Mesenchymal stem cell (in vitro differentiated cells and primary cell): Measurements from ENCODE around the gene ANGPTL8.

Experiments
- DNase-seq: peaks from one replicate; pipeline ENCODE4 v3.0.0-alpha.2; 2013
- H2AFZ ChIP-seq: one replicate; pipeline ENCODE4 v1.6.1; 2013; ENCODE audit warnings: low read depth, mild to moderate bottlenecking, control low read depth, inconsistent platforms, low read length, moderate library complexity
- H2AK5ac ChIP-seq: 2 replicates; pipeline ENCODE4 v1.6.1; 2013; ENCODE audit warnings: low read length, moderate library complexity, mild to moderate bottlenecking, inconsistent platforms; ENCODE audit not compliant: severe bottlenecking
- H2BK120ac ChIP-seq: one replicate; pipeline ENCODE4 v1.6.1; 2013; ENCODE audit warnings: low read depth, mild to moderate bottlenecking, inconsistent platforms, low read length, moderate library complexity
- H2BK12ac ChIP-seq, 2 experiments: one replicate each; pipeline ENCODE4 v1.6.1; 2013; ENCODE audit warnings: inconsistent platforms in 2 of 2, low read length in 2 of 2, mild to moderate bottlenecking in 2 of 2, moderate library complexity in 2 of 2, control low read depth in 1 of 2
- H2BK15ac ChIP-seq: one replicate; pipeline ENCODE4 v1.6.1; 2013; ENCODE audit warnings: mild to moderate bottlenecking, low read depth, inconsistent platforms; ENCODE audit not compliant: poor library complexity, severe bottlenecking
- H2BK5ac ChIP-seq: 2 replicates; pipeline ENCODE4 v1.6.1; 2013; ENCODE audit warnings: low read depth, mild to moderate bottlenecking, low read length, control low read depth, inconsistent platforms; ENCODE audit not compliant: poor library complexity, severe bottlenecking
- H3K14ac ChIP-seq, 2 experiments: one replicate each; pipeline ENCODE4 v1.6.1; 2013; ENCODE audit warnings: inconsistent platforms in 2 of 2, low read length in 2 of 2, control low read depth in 1 of 2, mild to moderate bottlenecking in 1 of 2, moderate library complexity in 1 of 2
- H3K18ac ChIP-seq, 2 experiments: one replicate each; pipeline ENCODE4 v1.6.1; 2013; ENCODE audit warnings: inconsistent platforms in 2 of 2, low read length in 2 of 2, control low read depth in 1 of 2, low read depth in 1 of 2, mild to moderate bottlenecking in 1 of 2
- H3K23ac ChIP-seq, 2 experiments: one replicate each; pipeline ENCODE4 v1.6.1; 2013; ENCODE audit warnings: inconsistent platforms in 2 of 2, low read length in 2 of 2, mild to moderate bottlenecking in 2 of 2, moderate library complexity in 2 of 2, control low read depth in 1 of 2
- H3K27ac ChIP-seq: 2 replicates; pipeline ENCODE4 v1.5.1; 2013; ENCODE audit warnings: mild to moderate bottlenecking, moderate library complexity, low read length, control low read depth, inconsistent platforms; ENCODE audit not compliant: poor library complexity, severe bottlenecking
- H3K27me3 ChIP-seq, 2 experiments: 2 replicates each; pipeline versions ENCODE4 v1.6.1 to v1.7.0; 2013; ENCODE audit warnings: low read length in 2 of 2, mild to moderate bottlenecking in 2 of 2, moderate library complexity in 2 of 2, control low read depth in 1 of 2, inconsistent platforms in 1 of 2; ENCODE audit not compliant: control insufficient read depth in 1 of 2, insufficient read depth in 1 of 2
- H3K36me3 ChIP-seq, 2 experiments: 2 replicates each; pipeline versions ENCODE4 v1.6.1 to v1.7.0; 2013; ENCODE audit warnings: low read length in 2 of 2, control low read depth in 1 of 2, inconsistent platforms in 1 of 2, low read depth in 1 of 2, mild to moderate bottlenecking in 1 of 2; ENCODE audit not compliant: insufficient read depth in 2 of 2, control insufficient read depth in 1 of 2
- H3K4ac ChIP-seq, 2 experiments: one replicate each; pipeline ENCODE4 v1.6.1; 2013; ENCODE audit warnings: inconsistent platforms in 2 of 2, low read length in 2 of 2, mild to moderate bottlenecking in 2 of 2, moderate library complexity in 2 of 2, control low read depth in 1 of 2, low read depth in 1 of 2
- H3K4me1 ChIP-seq: 2 replicates; pipeline ENCODE4 v1.6.1; 2013; ENCODE audit warnings: low read depth, low read length, control low read depth; ENCODE audit not compliant: control insufficient read depth, insufficient read depth
- H3K4me2 ChIP-seq: 2 replicates; pipeline ENCODE4 v1.6.1; 2013; ENCODE audit warnings: low read length, mild to moderate bottlenecking, inconsistent platforms; ENCODE audit not compliant: poor library complexity, severe bottlenecking
- H3K4me3 ChIP-seq, 2 experiments: 2 replicates each; pipeline versions ENCODE4 v1.5.1 to v1.7.0; 2013; ENCODE audit warnings: low read length in 2 of 2, mild to moderate bottlenecking in 2 of 2, control low read depth in 1 of 2, low read depth in 1 of 2; ENCODE audit not compliant: insufficient read depth in 1 of 2
- H3K79me1 ChIP-seq: replicated peaks from 2 replicates; pipeline ENCODE4 v1.6.1; 2013; ENCODE audit warnings: mild to moderate bottlenecking, control low read depth, low read length, inconsistent platforms; ENCODE audit not compliant: poor library complexity, severe bottlenecking
- H3K9ac ChIP-seq: 2 replicates; pipeline ENCODE4 v1.7.0; 2013; ENCODE audit warnings: mild to moderate bottlenecking, low read length, moderate library complexity
- H3K9me3 ChIP-seq: 2 replicates; pipeline ENCODE4 v1.7.0; 2013; ENCODE audit warnings: mild to moderate bottlenecking, low read length; ENCODE audit not compliant: control insufficient read depth
- H4K8ac ChIP-seq: one replicate; pipeline ENCODE4 v1.6.1; 2013; ENCODE audit warnings: inconsistent platforms, mild to moderate bottlenecking, low read length, moderate library complexity
- H4K91ac ChIP-seq: one replicate; pipeline ENCODE4 v1.6.1; 2013; ENCODE audit warnings: mild to moderate bottlenecking, low read length, inconsistent platforms
- WGBS: methylation state at CpG from one replicate; pipeline ENCODE4 v1.1.7; 2013; ENCODE audit warnings: mixed read lengths; 5-methylcytosine and 5-hydroxymethylcytosine counted together

The ANGPTL8 gene

GRCh38 chr19:11192957-11193939, 46.2 kb upstream of the ANGPTL8 start:
- H3K9me3 ChIP-seq = no peaks in the 10 kb centered on the region

GRCh38 chr19:11194173-11194572, 45.2 kb upstream of the ANGPTL8 start:
- Histone ChIP-seq H3K14ac (peak overlapping the region in 1 of 2 experiments; percentile 53), H3K9me3 (no peaks in the 10 kb centered on the region), H2BK120ac (peak overlapping the region; percentile 37), H3K27me3 (no peaks in the 10 kb centered on the region), H2BK12ac (peak overlapping the region in 1 of 2 experiments; percentile 31), H3K18ac (peak overlapping the region; percentile 59 to 94), H3K36me3 (peaks cover 45 to 61% of the 10 kb centered on the region in 2 experiments), H3K4me3 (peak overlapping the region in 1 of 2 experiments; percentile 96), H2BK5ac (no peak overlapping the region), H2AFZ (no peak overlapping the region), H3K23ac (no peak overlapping the region), H3K4me2 (no peak overlapping the region), H3K4ac (peak overlapping the region in 1 of 2 experiments; percentile 26), H2AK5ac (no peak overlapping the region), H4K8ac (peak overlapping the region; percentile 76), H3K9ac (peak overlapping the region; percentile 61), H3K4me1 (peaks cover 45% of the 10 kb centered on the region), H3K27ac (peak overlapping the region; percentile 17), H4K91ac (peak overlapping the region; percentile 9), H2BK15ac (peak overlapping the region; percentile 71), H3K79me1 (peaks cover 2% of the 10 kb centered on the region)
- DNase-seq = no peak
- WGBS = 85% methylated on average over 8 of the region's 8 CpGs

More at GRCh38 chr19:11192957-11193939, 46.2 kb upstream of the ANGPTL8 start:
- no peak for DNase-seq
- Histone ChIP-seq H3K18ac (peak overlapping the region in 1 of 2 experiments; percentile 54), H4K91ac (peak overlapping the region; percentile 80), H2BK5ac (no peak overlapping the region), H2AK5ac (peak overlapping the region; percentile 31), H4K8ac (peak overlapping the region; percentile 61), H2BK15ac (no peak overlapping the region), H3K4me2 (peak overlapping the region; percentile 11), H2AFZ (no peak overlapping the region), H3K27ac (peak overlapping the region; percentile 22), H3K23ac (peak overlapping the region in 1 of 2 experiments; percentile 38), H3K27me3 (no peaks in the 10 kb centered on the region), H3K4ac (no peak overlapping the region), H3K14ac (peak overlapping the region in 1 of 2 experiments; percentile 23), H3K36me3 (peaks cover 45 to 65% of the 10 kb centered on the region in 2 experiments), H3K4me3 (peak overlapping the region; percentile 33 to 96), H3K4me1 (peaks cover 49% of the 10 kb centered on the region), H3K79me1 (peaks cover 2% of the 10 kb centered on the region), H2BK12ac (peak overlapping the region; percentile 67 to 86), H2BK120ac (no peak overlapping the region), H3K9ac (no peak overlapping the region)
- WGBS = 98% methylated on average over 68 of the region's 68 CpGs

- H3K4me3 ChIP-seq = peak overlapping the region; percentile 34 to 96
- DNase-seq = peak; percentile 46
- peak overlapping the region; percentile 94 for H4K91ac ChIP-seq
- peak overlapping the region in 1 of 2 experiments; percentile 73 for H3K14ac ChIP-seq
- H2AK5ac ChIP-seq = peak overlapping the region; percentile 14
- H3K27ac ChIP-seq = peak overlapping the region; percentile 21
- 42% methylated on average over 10 of the region's 20 CpGs for WGBS
- H3K23ac ChIP-seq = peak overlapping the region in 1 of 2 experiments; percentile 79
- no peaks in the 10 kb centered on the region for H3K9me3 ChIP-seq
- peaks cover 40% of the 10 kb centered on the region for H3K4me1 ChIP-seq
- H2AFZ ChIP-seq = no peak overlapping the region
- H3K36me3 ChIP-seq = peaks cover 45 to 60% of the 10 kb centered on the region in 2 experiments
- peak overlapping the region; percentile 95 for H4K8ac ChIP-seq
- peak overlapping the region; percentile 62 to 90 for H3K4ac ChIP-seq
- peak overlapping the region; percentile 94 for H3K9ac ChIP-seq
- peaks cover 2% of the 10 kb centered on the region for H3K79me1 ChIP-seq
- H2BK15ac ChIP-seq = peak overlapping the region; percentile 71
- H3K18ac ChIP-seq = peak overlapping the region; percentile 72 to 94
- peak overlapping the region; percentile 64 for H3K4me2 ChIP-seq
- peak overlapping the region; percentile 37 for H2BK120ac ChIP-seq
- H3K27me3 ChIP-seq = no peaks in the 10 kb centered on the region
- H2BK5ac ChIP-seq = peak overlapping the region; percentile 6
- peak overlapping the region; percentile 18 to 90 for H2BK12ac ChIP-seq
Observed at GRCh38 chr19:11194656-11195558, 44.5 kb upstream of the ANGPTL8 start.
